NCI-H82 (cell line): ENCODE measurements around the gene UNC5A.
A peak's percentile ranks its signal among the peaks of the same experiment; 100 is the strongest.
"Not testable (repeated sequence)": the region's sequence is repeated elsewhere in the genome, so short reads cannot be mapped to it uniquely, and the experiment has no call there.

Experiments used
- DNase-seq: peaks from one replicate; lab custom pipeline; 2025; lab: John Stamatoyannopoulos, UW

Gene UNC5A

GRCh38 chr5:176863765-176864098 lies 53.4 kb downstream of the UNC5A start:
- DNase-seq = no peak

- DNase-seq = no peak
Measured at GRCh38 chr5:176864755-176865154, 54.4 kb downstream of the UNC5A start.

GRCh38 chr5:176865964-176866363 lies 55.6 kb downstream of the UNC5A start:
- no peak for DNase-seq

GRCh38 chr5:176866707-176867310 lies 56.5 kb downstream of the UNC5A start:
- DNase-seq = peak; percentile 70

- DNase-seq = no peak
Measured at GRCh38 chr5:176868126-176868525, 57.8 kb downstream of the UNC5A start.

- no peak for DNase-seq
Measured at GRCh38 chr5:176868731-176869130, 58.4 kb downstream of the UNC5A start.

- no peak for DNase-seq
Measured at GRCh38 chr5:176869501-176870109, 59.2 kb downstream of the UNC5A start.

GRCh38 chr5:176870110-176870591 lies 59.8 kb downstream of the UNC5A start:
- peak; percentile 49 for DNase-seq

- not testable (repeated sequence) for DNase-seq
Measured at GRCh38 chr5:176870644-176871043, 60.3 kb downstream of the UNC5A start.

- not testable (repeated sequence) for DNase-seq
Measured at GRCh38 chr5:176872586-176872985, 62.2 kb downstream of the UNC5A start.

- DNase-seq = peak; percentile 10
Measured at GRCh38 chr5:176873011-176873410, 62.7 kb downstream of the UNC5A start.

- DNase-seq = no peak
Measured at GRCh38 chr5:176873541-176874172, 63.3 kb downstream of the UNC5A start.

GRCh38 chr5:176874198-176874780 lies 63.9 kb downstream of the UNC5A start:
- DNase-seq = no peak

- DNase-seq = peak; percentile 36
Measured at GRCh38 chr5:176875014-176875550, 64.7 kb downstream of the UNC5A start.

- no peak for DNase-seq
Measured at GRCh38 chr5:176875783-176876505, 65.6 kb downstream of the UNC5A start.

- DNase-seq = no peak
Measured at GRCh38 chr5:176876506-176877431, 66.4 kb downstream of the UNC5A start.

- DNase-seq = no peak
Measured at GRCh38 chr5:176877793-176878331, 67.5 kb downstream of the UNC5A start.

GRCh38 chr5:176878463-176878862 lies 68.1 kb downstream of the UNC5A start:
- DNase-seq = no peak

GRCh38 chr5:176878906-176879662 lies 68.7 kb downstream of the UNC5A start:
- no peak for DNase-seq
